ENCODE data around the gene RASAL2.

DNA sequence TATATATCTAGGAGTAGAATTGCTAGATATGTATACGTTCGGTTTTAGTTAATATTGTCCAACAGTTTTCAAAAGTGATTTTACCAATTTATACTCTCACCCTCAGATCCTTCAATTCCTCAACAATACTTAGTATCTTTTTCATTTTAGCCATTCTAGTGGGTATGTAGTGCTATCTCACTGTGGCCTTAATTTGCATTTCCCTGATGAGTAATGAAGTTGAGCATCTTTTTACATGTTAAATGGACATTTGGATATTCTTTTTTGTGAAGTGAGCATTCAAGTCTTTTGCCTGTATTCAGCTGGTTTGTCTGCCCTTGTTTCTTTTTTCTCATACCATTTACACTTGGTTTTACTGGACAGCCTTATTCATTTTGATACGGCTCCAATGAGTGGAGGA lies 172.2 kb downstream of the RASAL2 start:
- TF ChIP-seq, protein P1, sequence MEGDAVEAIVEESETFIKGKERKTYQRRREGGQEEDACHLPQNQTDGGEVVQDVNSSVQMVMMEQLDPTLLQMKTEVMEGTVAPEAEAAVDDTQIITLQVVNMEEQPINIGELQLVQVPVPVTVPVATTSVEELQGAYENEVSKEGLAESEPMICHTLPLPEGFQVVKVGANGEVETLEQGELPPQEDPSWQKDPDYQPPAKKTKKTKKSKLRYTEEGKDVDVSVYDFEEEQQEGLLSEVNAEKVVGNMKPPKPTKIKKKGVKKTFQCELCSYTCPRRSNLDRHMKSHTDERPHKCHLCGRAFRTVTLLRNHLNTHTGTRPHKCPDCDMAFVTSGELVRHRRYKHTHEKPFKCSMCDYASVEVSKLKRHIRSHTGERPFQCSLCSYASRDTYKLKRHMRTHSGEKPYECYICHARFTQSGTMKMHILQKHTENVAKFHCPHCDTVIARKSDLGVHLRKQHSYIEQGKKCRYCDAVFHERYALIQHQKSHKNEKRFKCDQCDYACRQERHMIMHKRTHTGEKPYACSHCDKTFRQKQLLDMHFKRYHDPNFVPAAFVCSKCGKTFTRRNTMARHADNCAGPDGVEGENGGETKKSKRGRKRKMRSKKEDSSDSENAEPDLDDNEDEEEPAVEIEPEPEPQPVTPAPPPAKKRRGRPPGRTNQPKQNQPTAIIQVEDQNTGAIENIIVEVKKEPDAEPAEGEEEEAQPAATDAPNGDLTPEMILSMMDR (IDR thresholded peaks at IDR 0.05) = no peak
- no peak for TF ChIP-seq POLR2A (IDR thresholded peaks at IDR 0.05)

Data from adrenal gland (tissue), 5 donors.